Ishikawa (cell line): ENCODE results near the gene KRTAP5-1.

Source experiments
- CEBPB ChIP-seq: IDR thresholded peaks from 2 replicates; pipeline ENCODE4 v1.6.1; 2012
- CREB1 ChIP-seq: IDR thresholded peaks from 2 replicates; pipeline ENCODE4 v1.6.1; 2012; ENCODE audit warnings: low read depth
- EGR1 ChIP-seq: IDR thresholded peaks from 2 replicates; pipeline ENCODE4 v1.6.1; 2012
- EP300 ChIP-seq: IDR thresholded peaks from 2 replicates; pipeline ENCODE4 v1.6.1; 2012; ENCODE audit warnings: borderline replicate concordance
- FOXM1 ChIP-seq: IDR thresholded peaks from 2 replicates; pipeline ENCODE4 v1.6.1; 2012; ENCODE audit warnings: low read depth, borderline replicate concordance
- NFIC ChIP-seq: IDR thresholded peaks from 2 replicates; pipeline ENCODE4 v1.6.1; 2012
- RAD21 ChIP-seq: IDR thresholded peaks from 2 replicates; pipeline ENCODE4 v1.6.1; 2012; ENCODE audit warnings: low read depth
- TAF1 ChIP-seq: IDR thresholded peaks from 2 replicates; pipeline ENCODE4 v1.6.1; 2012; ENCODE audit warnings: low read depth, mild to moderate bottlenecking
- TCF12 ChIP-seq: IDR thresholded peaks from 2 replicates; pipeline ENCODE4 v1.6.1; 2012; ENCODE audit warnings: low read depth
- TEAD4 ChIP-seq: IDR thresholded peaks from 2 replicates; pipeline ENCODE4 v1.6.1; 2012
- YY1 ChIP-seq: IDR thresholded peaks from 2 replicates; pipeline ENCODE4 v1.6.1; 2012; ENCODE audit warnings: low read depth
- ZBTB7A ChIP-seq: IDR thresholded peaks from 2 replicates; pipeline ENCODE4 v1.6.1; 2012; ENCODE audit warnings: low read depth
- TF ChIP-seq, protein P1 (sequence below): IDR thresholded peaks from 2 replicates; pipeline ENCODE4 v1.6.1; 2012
- TF ChIP-seq, protein P2 (sequence below): IDR thresholded peaks from 2 replicates; pipeline ENCODE4 v1.6.1; 2012
- TF ChIP-seq, protein P3 (sequence below): IDR thresholded peaks from 2 replicates; pipeline ENCODE4 v1.6.1; 2012; ENCODE audit warnings: low read depth, mild to moderate bottlenecking

The KRTAP5-1 gene

DNA sequence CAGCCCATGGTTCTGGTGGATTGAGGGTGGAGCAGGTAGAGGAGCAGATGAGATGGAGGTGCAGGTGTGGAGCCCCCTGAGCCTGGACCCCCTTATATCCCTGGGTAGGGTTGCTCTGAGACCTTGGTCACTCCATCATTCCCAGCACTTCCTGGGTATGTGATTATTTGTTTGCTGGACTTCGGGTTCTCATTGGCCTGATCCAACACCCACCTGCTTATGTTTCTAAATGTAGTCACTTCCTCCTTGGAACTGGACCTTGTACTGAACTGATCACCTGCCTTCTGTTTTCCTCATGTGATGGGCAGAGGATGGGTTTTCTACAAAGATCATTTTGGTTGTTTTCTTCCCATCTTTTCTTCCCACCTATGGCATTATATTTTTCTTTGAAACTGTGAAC, 37.0 kb upstream of the KRTAP5-1 start, which contains the start of gene KRTAP5-4:
KRTAP5-4 (minus strand) TSS at position 53 of the 400 bp plus-strand sequence; CDS start at position 8, 45 bp downstream.
- TF ChIP-seq, protein P1, sequence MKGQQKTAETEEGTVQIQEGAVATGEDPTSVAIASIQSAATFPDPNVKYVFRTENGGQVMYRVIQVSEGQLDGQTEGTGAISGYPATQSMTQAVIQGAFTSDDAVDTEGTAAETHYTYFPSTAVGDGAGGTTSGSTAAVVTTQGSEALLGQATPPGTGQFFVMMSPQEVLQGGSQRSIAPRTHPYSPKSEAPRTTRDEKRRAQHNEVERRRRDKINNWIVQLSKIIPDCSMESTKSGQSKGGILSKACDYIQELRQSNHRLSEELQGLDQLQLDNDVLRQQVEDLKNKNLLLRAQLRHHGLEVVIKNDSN: no peak
- TF ChIP-seq EP300 (no peak), EGR1 (no peak), YY1 (no peak), NFIC (no peak), FOXM1 (no peak), CREB1 (no peak), RAD21 (no peak), TEAD4 (no peak)
- TF ChIP-seq, protein P2, sequence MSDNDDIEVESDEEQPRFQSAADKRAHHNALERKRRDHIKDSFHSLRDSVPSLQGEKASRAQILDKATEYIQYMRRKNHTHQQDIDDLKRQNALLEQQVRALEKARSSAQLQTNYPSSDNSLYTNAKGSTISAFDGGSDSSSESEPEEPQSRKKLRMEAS: no peak
- TF ChIP-seq, protein P3, sequence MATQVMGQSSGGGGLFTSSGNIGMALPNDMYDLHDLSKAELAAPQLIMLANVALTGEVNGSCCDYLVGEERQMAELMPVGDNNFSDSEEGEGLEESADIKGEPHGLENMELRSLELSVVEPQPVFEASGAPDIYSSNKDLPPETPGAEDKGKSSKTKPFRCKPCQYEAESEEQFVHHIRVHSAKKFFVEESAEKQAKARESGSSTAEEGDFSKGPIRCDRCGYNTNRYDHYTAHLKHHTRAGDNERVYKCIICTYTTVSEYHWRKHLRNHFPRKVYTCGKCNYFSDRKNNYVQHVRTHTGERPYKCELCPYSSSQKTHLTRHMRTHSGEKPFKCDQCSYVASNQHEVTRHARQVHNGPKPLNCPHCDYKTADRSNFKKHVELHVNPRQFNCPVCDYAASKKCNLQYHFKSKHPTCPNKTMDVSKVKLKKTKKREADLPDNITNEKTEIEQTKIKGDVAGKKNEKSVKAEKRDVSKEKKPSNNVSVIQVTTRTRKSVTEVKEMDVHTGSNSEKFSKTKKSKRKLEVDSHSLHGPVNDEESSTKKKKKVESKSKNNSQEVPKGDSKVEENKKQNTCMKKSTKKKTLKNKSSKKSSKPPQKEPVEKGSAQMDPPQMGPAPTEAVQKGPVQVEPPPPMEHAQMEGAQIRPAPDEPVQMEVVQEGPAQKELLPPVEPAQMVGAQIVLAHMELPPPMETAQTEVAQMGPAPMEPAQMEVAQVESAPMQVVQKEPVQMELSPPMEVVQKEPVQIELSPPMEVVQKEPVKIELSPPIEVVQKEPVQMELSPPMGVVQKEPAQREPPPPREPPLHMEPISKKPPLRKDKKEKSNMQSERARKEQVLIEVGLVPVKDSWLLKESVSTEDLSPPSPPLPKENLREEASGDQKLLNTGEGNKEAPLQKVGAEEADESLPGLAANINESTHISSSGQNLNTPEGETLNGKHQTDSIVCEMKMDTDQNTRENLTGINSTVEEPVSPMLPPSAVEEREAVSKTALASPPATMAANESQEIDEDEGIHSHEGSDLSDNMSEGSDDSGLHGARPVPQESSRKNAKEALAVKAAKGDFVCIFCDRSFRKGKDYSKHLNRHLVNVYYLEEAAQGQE: no peak

DNA sequence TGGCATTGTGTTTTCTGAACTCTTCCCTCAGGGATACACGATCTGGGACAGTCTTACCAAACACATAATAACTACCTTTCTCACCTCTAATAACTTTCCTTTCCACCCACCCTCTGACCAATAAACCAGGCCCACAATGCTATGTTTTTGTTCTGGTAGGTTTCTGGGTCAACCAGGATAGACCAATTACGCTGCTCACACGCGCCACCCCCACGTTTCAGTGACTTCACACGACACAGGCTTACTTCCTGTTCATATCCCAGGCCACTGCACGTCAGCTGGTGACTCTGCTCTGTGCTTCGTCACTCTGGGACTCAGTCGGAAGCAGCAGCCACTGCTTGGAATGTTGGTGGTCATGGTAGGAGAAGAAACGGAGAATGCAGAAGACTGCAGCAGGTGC, 34.4 kb upstream of the KRTAP5-1 start:
- no peak for TF ChIP-seq TCF12
- TF ChIP-seq, protein P1: no peak
- TF ChIP-seq EP300: no peak
- TF ChIP-seq FOXM1: no peak
- TF ChIP-seq YY1: no peak
- TF ChIP-seq TEAD4: no peak
- TF ChIP-seq RAD21: no peak
- no peak for TF ChIP-seq NFIC
- no peak for TF ChIP-seq ZBTB7A
- no peak for TF ChIP-seq TAF1
- no peak for TF ChIP-seq EGR1
- TF ChIP-seq CREB1: no peak
- TF ChIP-seq, protein P3: no peak
- no peak for TF ChIP-seq CEBPB
- TF ChIP-seq, protein P2: no peak

DNA sequence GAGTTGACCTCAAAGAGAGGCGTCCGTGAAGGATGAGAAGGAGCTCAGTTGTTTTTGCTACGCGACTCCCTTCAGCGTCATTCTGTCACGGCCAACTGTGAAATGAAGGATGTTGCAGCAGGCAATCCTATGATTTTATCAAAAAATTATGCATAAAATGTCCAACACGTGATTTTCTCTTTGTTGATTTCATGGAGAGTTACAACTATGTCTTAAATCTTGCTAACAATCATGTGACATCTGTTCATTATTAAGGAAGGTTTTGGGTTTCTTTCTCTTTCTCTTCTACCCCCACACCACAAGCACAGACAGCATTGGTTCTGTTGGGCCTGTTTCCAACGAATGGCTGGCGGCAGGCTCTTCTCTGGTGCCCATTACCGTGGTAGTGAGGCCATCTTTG, 33.1 kb upstream of the KRTAP5-1 start:
- TF ChIP-seq TEAD4 (no peak), TAF1 (no peak), EP300 (no peak), TCF12 (no peak), NFIC (no peak), CREB1 (no peak)
- TF ChIP-seq, protein P3: no peak

DNA sequence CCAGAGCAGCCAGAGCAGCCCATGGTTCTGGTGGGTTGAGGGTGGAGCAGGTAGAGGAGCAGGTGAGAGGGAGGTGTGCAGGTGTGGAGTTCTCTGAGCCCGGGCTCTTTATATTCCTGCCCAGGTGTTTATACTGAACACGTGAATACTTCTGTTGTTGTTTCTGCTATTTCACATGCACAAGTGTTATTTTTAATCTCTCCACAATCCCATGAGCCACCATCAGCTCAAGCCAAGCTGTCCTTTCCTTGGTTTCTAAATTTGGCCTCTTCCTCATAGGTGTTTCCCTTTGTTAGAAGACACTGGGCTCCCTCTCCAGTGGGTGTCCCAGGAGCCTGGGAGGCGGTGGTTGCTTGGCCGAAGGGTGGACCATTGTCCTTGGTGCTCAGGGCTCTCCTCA, 23.3 kb upstream of the KRTAP5-1 start, which contains the start of gene KRTAP5-3:
KRTAP5-3 (minus strand) TSS at position 101 of the 400 bp plus-strand sequence; CDS start at position 23, 78 bp downstream.
- TF ChIP-seq TEAD4: no peak
- TF ChIP-seq EP300: no peak
- TF ChIP-seq CREB1: no peak
- TF ChIP-seq, protein P2: no peak
- no peak for TF ChIP-seq FOXM1
- TF ChIP-seq TAF1: no peak
- no peak for TF ChIP-seq ZBTB7A
- TF ChIP-seq, protein P3: no peak
- no peak for TF ChIP-seq CEBPB
- TF ChIP-seq RAD21: no peak
- no peak for TF ChIP-seq YY1
- no peak for TF ChIP-seq TCF12
- no peak for TF ChIP-seq EGR1
- TF ChIP-seq, protein P1: no peak
- no peak for TF ChIP-seq NFIC
